H9 (cell line): ENCODE data around the gene IMPDH2. TPM values are rescaled to one million over a fixed set of nuclear protein-coding genes. Genes with fewer than 3 reads are reported as not detected.

Experiments used
- DNase-seq: peaks from one replicate; pipeline ENCODE4 v3.0.0-alpha.2; 2017
- H2AFZ ChIP-seq: one replicate; pipeline ENCODE4 v1.6.1; 2013; ENCODE audit warnings: mild to moderate bottlenecking, low read length, control low read depth, moderate library complexity
- H2AK5ac ChIP-seq: 2 replicates; pipeline ENCODE4 v1.6.1; 2013; ENCODE audit warnings: low read length, control low read depth, mixed read lengths; ENCODE audit not compliant: insufficient read length
- H2BK120ac ChIP-seq: one replicate; pipeline ENCODE4 v1.6.1; 2013; ENCODE audit warnings: low read depth, mild to moderate bottlenecking, low read length, control low read depth, inconsistent platforms; ENCODE audit not compliant: poor library complexity, severe bottlenecking
- H2BK12ac ChIP-seq: 2 replicates; pipeline ENCODE4 v1.6.1; 2013; ENCODE audit warnings: low read length, control low read depth, mixed read lengths, low read depth; ENCODE audit not compliant: insufficient read length
- H2BK15ac ChIP-seq: 2 replicates; pipeline ENCODE4 v1.6.1; 2013; ENCODE audit warnings: low read depth, low read length, control low read depth
- H2BK20ac ChIP-seq: one replicate; pipeline ENCODE4 v1.6.1; 2013; ENCODE audit warnings: low read depth, mild to moderate bottlenecking, low read length, control low read depth, inconsistent platforms; ENCODE audit not compliant: poor library complexity, severe bottlenecking
- H2BK5ac ChIP-seq: 2 replicates; pipeline ENCODE4 v1.6.1; 2013; ENCODE audit warnings: low read length, control low read depth, mixed read lengths; ENCODE audit not compliant: insufficient read length
- H3K14ac ChIP-seq: 2 replicates; pipeline ENCODE4 v1.6.1; 2013; ENCODE audit warnings: low read length, control low read depth; ENCODE audit not compliant: insufficient read depth
- H3K18ac ChIP-seq: 2 replicates; pipeline ENCODE4 v1.6.1; 2013; ENCODE audit warnings: low read depth, mild to moderate bottlenecking, mixed read lengths, low read length, control low read depth; ENCODE audit not compliant: insufficient read length
- H3K23ac ChIP-seq: 2 replicates; pipeline ENCODE4 v1.6.1; 2013; ENCODE audit warnings: low read length, control low read depth, mixed read lengths, low read depth; ENCODE audit not compliant: insufficient read length
- H3K23me2 ChIP-seq: 2 replicates; pipeline ENCODE4 v1.6.1; 2013; ENCODE audit warnings: low read depth, mild to moderate bottlenecking, mixed read lengths, low read length, control low read depth; ENCODE audit not compliant: insufficient read length, poor library complexity, severe bottlenecking
- H3K27ac ChIP-seq: 2 replicates; pipeline ENCODE4 v1.5.1; 2013; ENCODE audit warnings: low read length, control low read depth, mixed read lengths, low read depth; ENCODE audit not compliant: insufficient read length
- H3K27me3 ChIP-seq: 2 replicates; pipeline ENCODE4 v1.6.1; 2013; ENCODE audit warnings: low read length, control low read depth, inconsistent platforms; ENCODE audit not compliant: insufficient read depth
- H3K4ac ChIP-seq: 2 replicates; pipeline ENCODE4 v1.6.1; 2013; ENCODE audit warnings: low read depth, mild to moderate bottlenecking, control low read depth, inconsistent platforms, low read length, moderate library complexity
- H3K4me1 ChIP-seq: 2 replicates; pipeline ENCODE4 v1.6.1; 2013; ENCODE audit warnings: low read length, control low read depth, inconsistent platforms; ENCODE audit not compliant: insufficient read depth
- H3K4me2 ChIP-seq: 2 replicates; pipeline ENCODE4 v1.6.1; 2013; ENCODE audit warnings: low read length, control low read depth, mixed read lengths; ENCODE audit not compliant: insufficient read length, insufficient read depth
- H3K56ac ChIP-seq: 2 replicates; pipeline ENCODE4 v1.6.1; 2013; ENCODE audit warnings: low read depth, mild to moderate bottlenecking, mixed read lengths, low read length, control low read depth; ENCODE audit not compliant: insufficient read length
- H3K79me1 ChIP-seq: 2 replicates; pipeline ENCODE4 v1.6.1; 2013; ENCODE audit warnings: low read depth, mild to moderate bottlenecking, moderate library complexity, low read length, control low read depth, inconsistent platforms; ENCODE audit not compliant: insufficient read depth, poor library complexity, severe bottlenecking
- H3K79me2 ChIP-seq: 2 replicates; pipeline ENCODE4 v1.6.1; 2013; ENCODE audit warnings: low read length, control low read depth, inconsistent platforms; ENCODE audit not compliant: insufficient read depth
- H3K9ac ChIP-seq: 2 replicates; pipeline ENCODE4 v1.6.1; 2013; ENCODE audit warnings: low read length, control low read depth, mixed read lengths; ENCODE audit not compliant: insufficient read length; ENCODE audit errors: extremely low read depth
- H3K9me3 ChIP-seq: one replicate; pipeline ENCODE4 v1.6.1; 2013; ENCODE audit warnings: low read depth, low read length, inconsistent platforms; ENCODE audit not compliant: control insufficient read depth
- H3T11ph ChIP-seq: one replicate; pipeline ENCODE4 v1.6.1; 2013; ENCODE audit warnings: mild to moderate bottlenecking, low read length, control low read depth, inconsistent platforms
- H4K20me1 ChIP-seq: one replicate; pipeline ENCODE4 v1.6.1; 2013; ENCODE audit not compliant: control insufficient read depth, insufficient read length, insufficient read depth
- H4K5ac ChIP-seq: 2 replicates; pipeline ENCODE4 v1.6.1; 2013; ENCODE audit warnings: low read depth, mild to moderate bottlenecking, mixed read lengths, low read length, control low read depth; ENCODE audit not compliant: insufficient read length
- H4K8ac ChIP-seq: replicated peaks from 2 replicates; pipeline ENCODE4 v1.6.1; 2013; ENCODE audit warnings: low read length, control low read depth, mixed read lengths, low read depth; ENCODE audit not compliant: insufficient read length
- H4K91ac ChIP-seq: 2 replicates; pipeline ENCODE4 v1.6.1; 2013; ENCODE audit warnings: low read depth, mild to moderate bottlenecking, moderate library complexity, mixed read lengths, low read length, control low read depth; ENCODE audit not compliant: insufficient read length
- H3K27ac Mint-ChIP-seq, 3 experiments: 2 replicates in 2 of 3; 3 replicates in 1 of 3; pipeline ENCODE4 v1.8.0; 2020 to 2021; ENCODE audit warnings: mixed read lengths in 3 of 3, mild to moderate bottlenecking in 1 of 3, moderate library complexity in 1 of 3
- H3K27me3 Mint-ChIP-seq: 2 replicates; pipeline ENCODE4 v1.8.0; 2021; ENCODE audit warnings: low read depth, mild to moderate bottlenecking, moderate library complexity, mixed read lengths
- H3K36me3 Mint-ChIP-seq, 3 experiments: 2 replicates in 2 of 3; 3 replicates in 1 of 3; pipeline ENCODE4 v1.8.0; 2020 to 2021; ENCODE audit warnings: low read depth in 3 of 3, mixed read lengths in 3 of 3; ENCODE audit not compliant: insufficient read depth in 1 of 3
- H3K4me1 Mint-ChIP-seq, 2 experiments: 2 replicates each; pipeline ENCODE4 v1.8.0; 2020; ENCODE audit warnings: mixed read lengths in 2 of 2
- H3K4me3 Mint-ChIP-seq, 2 experiments: 2 replicates in 1 of 2; 3 replicates in 1 of 2; pipeline ENCODE4 v1.8.0; 2020 to 2021; ENCODE audit warnings: mild to moderate bottlenecking in 2 of 2, mixed read lengths in 2 of 2, moderate library complexity in 1 of 2
- H3K9me3 Mint-ChIP-seq, 2 experiments: 2 replicates in 1 of 2; 3 replicates in 1 of 2; pipeline ENCODE4 v1.8.0; 2020; ENCODE audit warnings: mild to moderate bottlenecking in 2 of 2, mixed read lengths in 2 of 2, moderate library complexity in 1 of 2
- WGBS: extraction: QIAGEN DNeasy Blood & Tissue Kit; methylation state at CpG from one replicate; pipeline ENCODE4 v1.1.7; 2013; ENCODE audit warnings: missing lambda C conversion rate, low lambda C conversion rate, mixed read lengths; ENCODE audit not compliant: insufficient read length; ENCODE audit errors: extremely low coverage; 5-methylcytosine and 5-hydroxymethylcytosine counted together
- total RNA-seq: library from RNA; stranded (reverse); gene quantifications from 2 replicates; pipeline ENCODE4 v1.2.1, GENCODE V29; 2021
- TF ChIP-seq, protein P1 (sequence below): fragments of 200-600 bp; sonication (generic); conservative IDR thresholded peaks from 3 replicates; pipeline ENCODE4 v1.8.0; 2021; ENCODE audit warnings: antibody characterized with exemption, mild to moderate bottlenecking

Gene IMPDH2
- total RNA-seq, 1 experiment from 2014 or later, result 408 TPM

GRCh38 chr3:49034650-49035049 lies 5.5 kb upstream of the IMPDH2 start:
- H3K9me3 Mint-ChIP-seq, result no peaks in the 10 kb centered on the region
- no peak overlapping the region for H3K4me3 Mint-ChIP-seq

More at GRCh38 chr3:49034650-49035049, 5.5 kb upstream of the IMPDH2 start:
- Histone ChIP-seq H4K8ac (no peak overlapping the region), H3K27me3 (no peaks in the 10 kb centered on the region), H3K4me1 (no peaks in the 10 kb centered on the region; the same call in 1 of the 2 replicates), H2BK5ac (no peak overlapping the region), H2BK20ac (no peak overlapping the region), H2BK15ac (no peak overlapping the region), H4K91ac (no peak overlapping the region), H4K5ac (no peak overlapping the region), H2BK12ac (no peak overlapping the region), H3K79me2 (no peaks in the 10 kb centered on the region), H2BK120ac (no peak overlapping the region), H3K4me2 (no peak overlapping the region), H3K27ac (no peak overlapping the region), H3K9ac (no peak overlapping the region), H2AFZ (no peak overlapping the region), H3K56ac (no peak overlapping the region), H3K4ac (no peak overlapping the region), H4K20me1 (no peaks in the 10 kb centered on the region), H2AK5ac (no peak overlapping the region), H3K9me3 (no peaks in the 10 kb centered on the region), H3T11ph (no peak overlapping the region), H3K79me1 (no peaks in the 10 kb centered on the region), H3K23me2 (no peaks in the 10 kb centered on the region), H3K18ac (no peak overlapping the region), H3K14ac (no peak overlapping the region), H3K23ac (no peak overlapping the region)
- WGBS, result no CpG with 5 or more reads among the region's 2 CpGs
- Mint-ChIP-seq H3K27me3 (no peaks in the 10 kb centered on the region), H3K36me3 (peaks cover 26 to 75% (median 56%) of the 10 kb centered on the region in 3 experiments; a peak in 6 of 7 replicates), H3K4me1 (no peaks in the 10 kb centered on the region), H3K27ac (0 out of 7 replicates have a peak overlapping the region, but pooled peaks of 1 of the 3 experiments have one; percentile 16)
- TF ChIP-seq, protein P1, sequence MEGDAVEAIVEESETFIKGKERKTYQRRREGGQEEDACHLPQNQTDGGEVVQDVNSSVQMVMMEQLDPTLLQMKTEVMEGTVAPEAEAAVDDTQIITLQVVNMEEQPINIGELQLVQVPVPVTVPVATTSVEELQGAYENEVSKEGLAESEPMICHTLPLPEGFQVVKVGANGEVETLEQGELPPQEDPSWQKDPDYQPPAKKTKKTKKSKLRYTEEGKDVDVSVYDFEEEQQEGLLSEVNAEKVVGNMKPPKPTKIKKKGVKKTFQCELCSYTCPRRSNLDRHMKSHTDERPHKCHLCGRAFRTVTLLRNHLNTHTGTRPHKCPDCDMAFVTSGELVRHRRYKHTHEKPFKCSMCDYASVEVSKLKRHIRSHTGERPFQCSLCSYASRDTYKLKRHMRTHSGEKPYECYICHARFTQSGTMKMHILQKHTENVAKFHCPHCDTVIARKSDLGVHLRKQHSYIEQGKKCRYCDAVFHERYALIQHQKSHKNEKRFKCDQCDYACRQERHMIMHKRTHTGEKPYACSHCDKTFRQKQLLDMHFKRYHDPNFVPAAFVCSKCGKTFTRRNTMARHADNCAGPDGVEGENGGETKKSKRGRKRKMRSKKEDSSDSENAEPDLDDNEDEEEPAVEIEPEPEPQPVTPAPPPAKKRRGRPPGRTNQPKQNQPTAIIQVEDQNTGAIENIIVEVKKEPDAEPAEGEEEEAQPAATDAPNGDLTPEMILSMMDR, result no peak
- no peak for DNase-seq
